Endothelial cell of umbilical vein (primary cell): Measurements from ENCODE around the gene FA2H. TPM values are rescaled to one million over a fixed set of nuclear protein-coding genes. Genes with fewer than 3 reads are reported as not detected.

ENCODE experiments used
- BruUV-seq: library from RNA; stranded (reverse); fragments of 400-500 nt; replicated peaks from 2 replicates; lab custom pipeline; 2021; lab: Mats Ljungman, UMichigan
- CTCF ChIA-PET: fragments of 300-600, 350-600 bp; sonication (Branson Sonifier 250); formaldehyde crosslinking; loops from one replicate; lab custom pipeline; 2021; ENCODE audit warnings: antibody characterized with exemption, inconsistent platforms; lab: Charles Lee
- POLR2A ChIA-PET: fragments of 300-600, 350-600 bp; sonication (Branson Sonifier 250); formaldehyde crosslinking; loops from one replicate; lab custom pipeline; 2021; ENCODE audit warnings: antibody characterized with exemption, inconsistent platforms; lab: Charles Lee
- DNase-seq: peaks from one replicate; pipeline ENCODE4 v3.0.0-alpha.2; 2011; ENCODE audit warnings: low read depth, low spot score
- FAIRE-seq: peaks from 2 replicates; lab custom pipeline; 2011; peaks lifted over from hg19 to GRCh38; lab: Jason Lieb, UNC
- H2AFZ ChIP-seq: 2 replicates; pipeline ENCODE4 v1.6.0; 2012; ENCODE audit warnings: low read depth, low read length, control low read depth, inconsistent platforms
- H3K27ac ChIP-seq: 2 replicates; pipeline ENCODE4 v1.5.1; 2011; ENCODE audit warnings: low read depth, mild to moderate bottlenecking, control low read depth, low read length, moderate library complexity; ENCODE audit not compliant: insufficient read depth
- H3K27me3 ChIP-seq, 2 experiments: 2 replicates each; pipeline versions ENCODE4 v1.6.0 to v1.6.1; 2011; ENCODE audit warnings: low read length in 2 of 2, mixed read lengths in 1 of 2; ENCODE audit not compliant: control insufficient read depth in 2 of 2, insufficient read depth in 2 of 2
- H3K36me3 ChIP-seq, 2 experiments: 2 replicates in 1 of 2; 3 replicates in 1 of 2; pipeline ENCODE4 v1.5.1; 2011; ENCODE audit warnings: low read length in 2 of 2, mild to moderate bottlenecking in 1 of 2, moderate library complexity in 1 of 2; ENCODE audit not compliant: control insufficient read depth in 2 of 2, insufficient read depth in 2 of 2; ENCODE audit errors: extremely low read depth in 1 of 2
- H3K4me1 ChIP-seq: 3 replicates; pipeline ENCODE4 v1.5.1; 2011; ENCODE audit warnings: mild to moderate bottlenecking, low read length; ENCODE audit not compliant: control insufficient read depth, insufficient read depth; ENCODE audit errors: extremely low read depth
- H3K4me2 ChIP-seq: 2 replicates; pipeline ENCODE4 v1.6.1; 2011; ENCODE audit warnings: low read length, control low read depth, mixed read lengths; ENCODE audit not compliant: insufficient read depth
- H3K4me3 ChIP-seq, 3 experiments: fragments of 200-600 bp in 1 of 3; sonication (generic), shearing (Covaris generic) in 1 of 3; replicated peaks in 1 of 3; 2 replicates each; pipeline ENCODE4 v1.5.1; 2011 to 2016; ENCODE audit warnings: control low read depth in 3 of 3, low read length in 3 of 3, mild to moderate bottlenecking in 2 of 3, inconsistent platforms in 1 of 3, low read depth in 1 of 3, moderate library complexity in 1 of 3; ENCODE audit not compliant: insufficient read depth in 1 of 3
- H3K79me2 ChIP-seq: 2 replicates; pipeline ENCODE4 v1.6.0; 2012; ENCODE audit warnings: low read length, inconsistent platforms; ENCODE audit not compliant: control insufficient read depth, insufficient read depth
- H3K9ac ChIP-seq: replicated peaks from 2 replicates; pipeline ENCODE3; 2011; ENCODE audit warnings: low read length, control low read depth; ENCODE audit not compliant: insufficient read depth; ENCODE audit errors: extremely low read depth
- H3K9me1 ChIP-seq: replicated peaks from 3 replicates; pipeline ENCODE4 v1.6.0; 2011; ENCODE audit warnings: mild to moderate bottlenecking, low read length; ENCODE audit not compliant: control insufficient read depth, insufficient read depth; ENCODE audit errors: extremely low read depth
- H3K9me3 ChIP-seq: replicated peaks from 2 replicates; pipeline ENCODE4 v1.5.1; 2012; ENCODE audit warnings: low read length, inconsistent platforms; ENCODE audit not compliant: control insufficient read depth, insufficient read depth
- H4K20me1 ChIP-seq: replicated peaks from 2 replicates; pipeline ENCODE3; 2011; ENCODE audit warnings: mild to moderate bottlenecking, low read length; ENCODE audit not compliant: control insufficient read depth, insufficient read depth; ENCODE audit errors: extremely low read depth
- EZH2 ChIP-seq: IDR thresholded peaks from 2 replicates; pipeline ENCODE4 v1.6.1; 2012; ENCODE audit warnings: borderline replicate concordance, low read depth, mild to moderate bottlenecking, moderate library complexity, low read length, inconsistent platforms; ENCODE audit not compliant: severe bottlenecking
- FOS ChIP-seq: IDR thresholded peaks from 2 replicates; pipeline ENCODE4 v1.6.1; 2011; ENCODE audit warnings: mild to moderate bottlenecking, low read length, moderate library complexity, borderline replicate concordance; ENCODE audit not compliant: insufficient read depth
- GATA2 ChIP-seq: IDR thresholded peaks from 2 replicates; pipeline ENCODE4 v1.7.0; 2011; ENCODE audit warnings: low read depth, mild to moderate bottlenecking, moderate library complexity, mixed read lengths, low read length; ENCODE audit not compliant: insufficient read length, insufficient read depth
- JUN ChIP-seq: IDR thresholded peaks from 2 replicates; pipeline ENCODE4 v1.6.1; 2011; ENCODE audit warnings: borderline replicate concordance, low read depth; ENCODE audit not compliant: insufficient read length, insufficient read depth
- MYC ChIP-seq: IDR thresholded peaks from one replicate; pipeline ENCODE4 v1.6.1; 2011; ENCODE audit warnings: mild to moderate bottlenecking, low read depth, low read length
- POLR2A ChIP-seq: IDR thresholded peaks from 2 replicates; pipeline ENCODE4 v1.6.1; 2012; ENCODE audit warnings: low read depth, mild to moderate bottlenecking, control low read depth, low read length
- POLR2AphosphoS5 ChIP-seq: IDR thresholded peaks from 2 replicates; pipeline ENCODE4 v1.6.1; 2012; ENCODE audit warnings: low read depth, mild to moderate bottlenecking, control low read depth, low read length, moderate library complexity; ENCODE audit not compliant: insufficient read depth
- dilution Hi-C: fragments of 300-500 bp; cut with MboI; formaldehyde crosslinking; loops from one replicate; pipeline ENCODE4 v1.15.0; 2019; ENCODE audit warnings: low sequenced_read_pairs; ENCODE audit not compliant: extremely low pct_ligation_motif_present
- intact Hi-C: fragments of 100-400 bp; cut with micrococcal nuclease; formaldehyde crosslinking; loops from one replicate; pipeline ENCODE4 v1.10.0; 2022
- polyA plus RNA-seq, 4 experiments: library from polyadenylated mRNA; depleted of rRNA in 3 of 4; stranded (reverse) in 3 of 4; unstranded in 1 of 4; fragments of >200 nt; gene quantifications; 2 replicates each; pipeline versions ENCODE4 v1.2.1 to v1.2.3, GENCODE V29; 2011 to 2012; ENCODE audit warnings: missing spikeins in 1 of 4
- total RNA-seq: library from RNA; stranded (reverse); gene quantifications from 2 replicates; pipeline ENCODE4 v1.2.3, GENCODE V29; 2021
- TF ChIP-seq, protein P1 (sequence below): IDR thresholded peaks from 2 replicates; pipeline ENCODE4 v1.6.1; 2011; ENCODE audit not compliant: insufficient read depth, insufficient read length
- TF ChIP-seq, protein P2 (sequence below), 2 donors: IDR thresholded peaks; 1 replicate in 1 of 2; 2 replicates in 1 of 2; pipeline ENCODE4 v1.5.1; 2011; ENCODE audit warnings: low read length in 2 of 2, mild to moderate bottlenecking in 2 of 2, moderate library complexity in 2 of 2, control low read depth in 1 of 2, inconsistent platforms in 1 of 2, low read depth in 1 of 2; ENCODE audit not compliant: insufficient read depth in 1 of 2; ENCODE audit errors: extremely low read depth in 1 of 2

The FA2H gene
- total and polyA plus RNA-seq, 2 donors (not counting 3 experiments of a cell fraction or from before 2014, with no cell fraction given): not detected

DNA sequence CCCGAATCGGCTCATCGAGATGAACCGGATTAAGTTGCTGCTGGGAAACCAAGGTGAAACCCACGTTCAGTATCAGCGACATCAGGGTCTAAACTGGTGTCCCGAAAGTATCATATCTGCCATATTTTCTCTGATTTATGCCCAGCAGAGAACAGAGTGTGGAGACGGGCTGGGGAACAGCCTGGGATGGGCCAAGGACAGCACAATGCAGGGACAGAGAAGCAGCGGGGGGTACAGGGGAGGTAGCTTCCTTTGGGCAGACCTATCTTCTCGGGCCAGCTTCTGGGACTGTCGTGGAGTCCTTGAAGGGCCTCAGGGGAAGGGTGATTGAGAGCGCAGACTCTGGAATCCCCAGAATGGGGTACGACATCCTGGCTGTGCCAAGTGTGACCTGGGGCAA is 56.5 kb downstream of the FA2H start:
- H3K27me3 ChIP-seq: peaks cover 0 to 2% of the 10 kb centered on the region in 2 experiments
- intact Hi-C loops: no loop called here
- ChIA-PET CTCF (no interaction called here), POLR2A (no interaction called here)
- no peaks in the 10 kb centered on the region for H4K20me1 ChIP-seq
- no peak overlapping the region for H3K4me3 ChIP-seq
- H3K9ac ChIP-seq: no peak overlapping the region
- no peak overlapping the region for H2AFZ ChIP-seq
- TF ChIP-seq MYC (no peak), GATA2 (no peak), FOS (no peak), JUN (no peak), POLR2AphosphoS5 (no peak), POLR2A (no peak), EZH2 (no peak)
- TF ChIP-seq, protein P1, sequence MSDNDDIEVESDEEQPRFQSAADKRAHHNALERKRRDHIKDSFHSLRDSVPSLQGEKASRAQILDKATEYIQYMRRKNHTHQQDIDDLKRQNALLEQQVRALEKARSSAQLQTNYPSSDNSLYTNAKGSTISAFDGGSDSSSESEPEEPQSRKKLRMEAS: no peak
- TF ChIP-seq, protein P2, sequence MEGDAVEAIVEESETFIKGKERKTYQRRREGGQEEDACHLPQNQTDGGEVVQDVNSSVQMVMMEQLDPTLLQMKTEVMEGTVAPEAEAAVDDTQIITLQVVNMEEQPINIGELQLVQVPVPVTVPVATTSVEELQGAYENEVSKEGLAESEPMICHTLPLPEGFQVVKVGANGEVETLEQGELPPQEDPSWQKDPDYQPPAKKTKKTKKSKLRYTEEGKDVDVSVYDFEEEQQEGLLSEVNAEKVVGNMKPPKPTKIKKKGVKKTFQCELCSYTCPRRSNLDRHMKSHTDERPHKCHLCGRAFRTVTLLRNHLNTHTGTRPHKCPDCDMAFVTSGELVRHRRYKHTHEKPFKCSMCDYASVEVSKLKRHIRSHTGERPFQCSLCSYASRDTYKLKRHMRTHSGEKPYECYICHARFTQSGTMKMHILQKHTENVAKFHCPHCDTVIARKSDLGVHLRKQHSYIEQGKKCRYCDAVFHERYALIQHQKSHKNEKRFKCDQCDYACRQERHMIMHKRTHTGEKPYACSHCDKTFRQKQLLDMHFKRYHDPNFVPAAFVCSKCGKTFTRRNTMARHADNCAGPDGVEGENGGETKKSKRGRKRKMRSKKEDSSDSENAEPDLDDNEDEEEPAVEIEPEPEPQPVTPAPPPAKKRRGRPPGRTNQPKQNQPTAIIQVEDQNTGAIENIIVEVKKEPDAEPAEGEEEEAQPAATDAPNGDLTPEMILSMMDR (IDR thresholded peaks at IDR 0.05; ENCODE audit: extremely low read depth in 1 of 2, insufficient read depth in 1 of 2, low read depth in 1 of 2, low read length in 2 of 2): no peak
- DNase-seq (no peak), FAIRE-seq (no peak)
- no peak overlapping the region for H3K27ac ChIP-seq
- no peaks in the 10 kb centered on the region for H3K79me2 ChIP-seq
- no peaks in the 10 kb centered on the region for H3K9me3 ChIP-seq
- dilution Hi-C loops: no loop called here
- H3K9me1 ChIP-seq: no peaks in the 10 kb centered on the region
- H3K4me1 ChIP-seq: no peaks in the 10 kb centered on the region
- H3K4me2 ChIP-seq: no peak overlapping the region
- BruUV-seq: no TSS peak
- no peaks in the 10 kb centered on the region for H3K36me3 ChIP-seq
